HG03139 (cell line): Measurements from ENCODE around the gene PRDM12.

Source experiments
- ATAC-seq: cut with Tn5 transposase; IDR thresholded peaks from one replicate; pipeline ENCODE4 v1.9.1; 2021; ENCODE audit not compliant: unreplicated experiment

Gene PRDM12

DNA sequence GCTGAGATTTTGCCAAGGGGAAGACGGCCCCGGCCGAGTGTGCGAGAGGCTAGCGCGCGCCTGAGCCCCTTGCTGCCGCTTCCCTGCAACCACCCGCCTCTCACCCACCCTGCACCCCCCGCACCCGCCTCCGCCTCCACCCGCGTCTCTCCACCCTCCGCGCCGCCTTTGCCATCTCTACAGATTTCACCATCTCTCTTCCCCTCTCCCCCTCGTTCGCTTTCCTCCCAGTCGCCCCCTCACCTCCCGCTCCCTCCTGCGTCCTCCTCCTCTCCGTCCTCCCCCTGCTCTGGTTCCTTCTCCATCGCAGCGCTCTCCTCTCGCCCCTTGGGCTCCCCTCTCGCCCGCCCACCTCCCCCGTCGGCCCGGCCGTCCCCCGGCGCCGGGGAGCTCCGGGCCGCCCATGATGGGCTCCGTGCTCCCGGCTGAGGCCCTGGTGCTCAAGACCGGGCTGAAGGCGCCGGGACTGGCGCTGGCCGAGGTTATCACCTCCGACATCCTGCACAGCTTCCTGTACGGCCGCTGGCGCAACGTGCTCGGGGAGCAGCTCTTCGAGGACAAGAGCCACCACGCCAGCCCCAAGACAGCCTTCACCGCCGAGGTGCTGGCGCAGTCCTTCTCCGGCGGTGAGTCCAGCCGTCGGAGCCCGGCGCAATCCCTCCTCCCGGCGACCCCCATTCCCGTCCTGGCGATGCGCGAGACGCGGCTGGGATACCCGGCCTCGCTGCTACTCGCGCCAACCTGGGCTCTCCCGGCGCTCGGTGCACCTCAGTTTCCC is at the start of gene PRDM12:
TSS of gene PRDM12 (plus strand) at position 344 of the 778 bp plus-strand sequence. CDS start at position 404, 60 bp downstream.
- ATAC-seq: no peak

DNA sequence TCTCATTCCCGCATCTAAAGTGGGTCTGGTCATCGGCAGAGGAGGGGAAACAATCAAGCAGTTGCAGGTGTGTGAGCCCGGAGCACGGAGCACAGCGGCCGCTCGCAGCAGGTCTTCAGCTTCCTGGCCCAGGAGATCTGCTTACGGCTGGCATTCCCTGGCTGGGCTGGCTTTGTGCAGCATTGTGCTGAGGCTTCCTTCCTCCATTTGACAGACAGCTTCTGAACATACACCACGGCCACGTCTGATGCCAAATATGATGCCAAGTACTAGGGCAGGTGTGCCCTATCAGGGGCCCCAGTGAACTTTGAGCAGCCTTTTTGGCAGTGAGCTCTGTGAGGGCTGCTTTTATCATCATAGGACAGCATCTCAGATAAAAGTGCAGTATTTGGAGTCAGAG is 47.9 kb upstream of the PRDM12 start:
- ATAC-seq: no peak

DNA sequence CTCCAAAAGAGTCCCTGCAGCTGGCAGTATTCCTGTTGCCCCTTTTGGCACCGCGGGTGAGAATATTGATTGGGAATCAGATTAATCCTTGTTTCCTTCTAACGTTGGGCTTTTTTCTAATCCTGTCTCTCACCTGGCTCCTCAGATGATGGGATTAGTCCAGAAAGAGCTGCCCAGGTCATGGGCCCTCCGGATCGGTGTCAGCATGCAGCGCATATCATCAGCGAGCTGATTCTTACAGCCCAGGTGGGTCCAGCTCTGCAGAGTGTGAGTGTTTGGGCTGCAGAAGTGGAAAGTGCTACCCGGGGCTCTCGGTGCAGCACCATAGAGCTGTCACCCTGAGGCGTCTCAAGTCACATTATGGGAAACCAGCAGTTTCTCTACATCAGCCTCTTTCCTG is 40.9 kb upstream of the PRDM12 start:
- no peak for ATAC-seq

DNA sequence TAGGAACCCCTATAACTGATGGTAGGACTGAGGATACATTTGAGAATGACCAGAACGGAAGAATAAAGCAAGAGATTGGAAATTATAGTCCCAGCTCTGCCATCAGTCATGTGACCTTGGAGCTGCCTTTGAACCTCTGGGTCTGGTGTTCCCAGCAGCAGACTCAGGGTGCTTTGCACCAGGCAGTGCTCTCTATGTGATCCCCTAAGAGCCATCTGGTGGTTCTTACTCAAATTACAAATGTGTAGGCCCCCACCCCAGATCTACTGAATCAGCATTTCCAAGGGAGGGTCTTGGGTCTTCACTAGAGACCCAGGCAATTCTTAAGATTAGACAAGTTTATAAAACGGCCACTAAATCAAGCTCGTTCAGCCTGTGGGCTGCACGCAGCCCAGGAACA is 40.2 kb upstream of the PRDM12 start:
- no peak for ATAC-seq

DNA sequence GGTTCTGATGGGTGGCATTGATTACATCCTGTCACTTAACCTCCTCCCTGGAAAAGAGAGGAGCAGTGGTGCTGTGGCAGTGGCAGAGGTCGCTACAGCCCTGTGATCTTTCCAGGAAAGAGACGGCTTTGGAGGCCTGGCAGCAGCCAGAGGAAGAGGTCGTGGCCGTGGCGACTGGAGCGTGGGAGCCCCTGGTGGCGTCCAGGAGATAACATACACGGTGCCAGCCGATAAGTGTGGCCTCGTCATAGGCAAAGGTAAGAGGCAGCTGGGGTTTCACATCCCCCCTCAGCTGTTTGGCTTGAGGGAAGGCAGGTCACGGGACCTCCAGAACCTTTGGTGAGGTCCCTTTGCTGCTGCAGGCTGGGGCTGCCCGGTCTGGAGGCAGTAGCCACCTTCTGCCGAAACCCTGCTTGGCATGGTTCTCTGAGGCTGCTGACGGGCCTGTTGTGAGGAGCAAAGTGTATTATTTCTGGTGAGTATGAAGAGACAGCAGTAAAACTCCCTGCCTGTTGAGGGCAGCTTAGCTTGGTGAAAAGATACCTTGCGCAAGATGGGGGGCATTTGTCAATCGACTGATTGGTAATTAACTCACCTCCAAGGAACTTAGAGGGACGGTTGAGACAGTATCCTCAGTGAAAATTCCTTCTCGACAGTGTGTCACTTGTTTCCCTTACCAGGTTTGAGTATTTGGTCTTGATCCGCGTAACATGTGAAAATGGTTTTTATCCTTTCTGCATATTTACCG is 38.0 kb upstream of the PRDM12 start:
- no peak for ATAC-seq

DNA sequence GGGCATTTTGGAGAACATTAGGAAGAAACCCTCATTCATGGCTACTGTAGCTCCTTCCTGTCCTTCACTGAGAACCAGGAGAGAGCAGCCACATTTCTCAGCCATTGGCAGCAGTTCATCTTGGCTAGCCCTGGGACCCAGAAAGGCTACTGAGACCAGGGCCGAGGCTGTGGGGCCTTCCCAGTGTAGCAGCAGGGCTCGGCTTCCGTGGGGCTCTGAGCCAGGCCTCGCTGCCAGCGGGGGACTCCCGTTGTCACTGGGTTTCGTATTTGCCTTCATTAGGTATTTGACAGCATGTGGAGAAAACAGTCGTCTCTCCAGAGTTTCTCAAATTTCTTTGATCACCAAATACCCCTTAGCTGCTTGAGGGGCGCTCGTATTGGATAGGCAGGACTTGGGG is 37.3 kb upstream of the PRDM12 start:
- ATAC-seq: no peak

DNA sequence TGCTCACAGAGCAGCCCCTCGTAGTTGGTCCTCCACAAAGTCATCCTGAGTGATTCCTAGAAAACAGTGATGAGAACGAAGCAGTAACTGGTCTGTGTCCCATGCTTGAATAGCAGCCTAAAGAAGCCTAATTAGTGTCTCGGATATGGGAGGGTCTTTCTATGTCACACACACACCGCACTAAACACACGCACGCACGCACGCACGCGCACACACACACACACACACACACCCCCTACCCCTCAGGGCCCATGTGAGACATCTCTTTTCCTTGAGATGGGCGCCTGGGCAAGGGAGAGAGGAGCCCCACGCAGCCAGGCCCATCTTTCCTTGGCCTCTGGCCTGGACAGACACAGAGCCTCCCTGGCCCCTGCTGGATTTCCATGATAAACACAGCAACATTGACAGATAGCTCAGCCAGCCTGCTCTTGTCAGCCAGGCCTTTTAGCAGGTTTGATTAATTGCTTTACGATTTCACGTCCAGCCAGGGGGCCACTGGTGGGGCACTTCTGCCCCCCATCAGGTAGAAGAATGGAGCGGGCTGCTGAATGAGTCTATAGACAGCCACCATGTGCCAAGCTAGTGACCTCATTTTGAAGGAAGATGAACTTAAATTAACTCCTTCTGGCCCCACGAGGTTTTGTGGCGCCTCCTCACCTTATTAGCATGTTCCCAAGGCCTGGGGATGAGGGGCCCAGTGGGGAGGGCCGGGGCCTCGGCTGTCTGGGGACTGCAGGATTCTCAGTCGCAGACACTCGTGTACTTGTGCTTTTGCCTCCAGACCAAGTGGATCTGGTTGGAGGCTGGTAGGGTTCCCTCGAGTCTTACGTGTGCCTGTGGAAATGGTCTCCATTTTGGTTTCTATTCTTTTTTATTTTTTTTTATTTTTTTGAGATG is 36.2 kb upstream of the PRDM12 start:
- ATAC-seq: no peak

DNA sequence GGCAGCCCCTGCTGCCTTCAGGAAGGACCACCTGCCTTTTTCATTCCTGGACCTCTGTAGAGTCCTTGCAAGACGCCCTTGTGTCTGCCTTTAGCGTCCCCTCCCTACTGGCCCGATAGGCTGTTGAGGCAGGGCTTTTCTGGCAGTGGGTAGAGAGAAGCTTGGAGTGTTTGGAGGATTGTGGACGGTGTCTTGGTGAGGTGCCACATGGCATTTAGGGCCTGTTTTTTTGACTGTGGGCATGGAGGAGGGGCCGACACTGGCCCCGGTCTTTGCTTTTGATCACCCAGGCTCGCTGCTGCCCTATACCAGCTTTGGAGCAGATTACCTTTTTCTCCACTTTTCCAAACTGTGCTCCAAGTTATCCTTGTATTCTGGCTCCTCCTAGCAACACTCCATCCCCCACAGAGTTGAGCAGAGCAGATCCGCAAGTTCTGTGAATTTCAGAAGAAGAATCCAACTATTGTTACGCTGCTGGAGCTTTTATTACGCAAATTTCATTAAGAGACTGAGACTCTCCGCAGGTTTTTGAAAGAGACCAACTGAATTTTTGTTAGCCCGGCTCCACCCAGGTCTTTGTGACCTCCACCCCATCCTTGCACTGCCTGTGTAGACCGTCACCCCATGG is 34.8 kb upstream of the PRDM12 start:
- ATAC-seq: no peak

DNA sequence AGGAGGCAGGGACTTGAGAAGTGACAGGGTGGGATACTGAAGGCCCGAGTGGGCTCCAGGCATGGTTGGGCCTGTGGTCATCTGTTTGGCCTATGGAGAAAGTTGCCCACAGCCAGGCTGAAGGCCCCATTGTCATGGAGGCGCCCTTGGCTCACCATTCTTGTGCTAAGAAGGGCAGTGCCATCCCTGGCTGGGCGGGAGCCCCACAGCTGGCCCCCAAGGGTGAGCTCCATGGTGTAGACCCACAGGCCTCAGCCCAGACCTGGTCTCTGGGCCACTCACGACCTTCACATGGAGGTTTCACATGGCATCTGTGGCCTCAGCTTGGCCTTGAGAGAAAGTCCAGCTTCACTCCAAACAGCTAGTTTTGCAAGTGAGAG is 34.3 kb upstream of the PRDM12 start:
- ATAC-seq: no peak

DNA sequence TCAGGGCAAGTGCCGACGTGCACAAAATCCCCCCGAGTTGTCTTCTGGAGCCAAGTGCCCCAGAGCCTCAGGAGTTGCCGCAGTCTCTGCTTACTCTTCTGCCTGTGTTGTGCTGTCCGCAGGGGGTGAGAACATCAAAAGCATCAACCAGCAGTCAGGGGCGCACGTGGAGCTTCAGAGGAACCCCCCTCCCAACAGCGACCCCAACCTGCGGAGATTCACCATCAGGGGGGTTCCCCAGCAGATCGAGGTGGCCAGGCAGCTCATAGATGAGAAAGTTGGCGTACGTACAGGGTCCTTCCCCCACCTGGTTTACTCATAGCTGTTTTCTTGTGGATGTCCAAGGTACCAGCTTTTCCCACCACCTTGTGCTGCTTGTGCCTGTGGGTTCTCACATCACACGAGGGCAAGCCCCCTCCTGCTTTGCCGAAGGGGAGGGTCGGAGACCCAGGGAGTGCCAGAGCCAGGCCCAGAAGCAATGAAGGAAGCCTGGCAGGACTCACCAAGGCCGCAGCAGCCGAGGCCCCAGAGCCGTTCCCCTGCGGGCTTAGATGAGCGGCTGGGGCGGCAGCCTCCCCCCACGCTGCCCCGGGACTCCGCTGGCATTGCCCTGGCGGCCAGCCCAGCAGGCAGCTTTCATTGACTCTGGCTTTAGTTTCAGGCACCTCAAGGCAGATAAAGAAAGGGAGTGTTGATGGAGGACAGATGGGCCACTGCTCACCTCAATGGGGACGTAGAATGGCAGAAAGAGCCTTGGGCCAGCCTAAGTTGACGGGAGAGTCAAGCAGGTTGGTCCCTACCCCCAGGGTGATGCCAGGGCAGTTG is 33.7 kb upstream of the PRDM12 start:
- ATAC-seq: no peak

DNA sequence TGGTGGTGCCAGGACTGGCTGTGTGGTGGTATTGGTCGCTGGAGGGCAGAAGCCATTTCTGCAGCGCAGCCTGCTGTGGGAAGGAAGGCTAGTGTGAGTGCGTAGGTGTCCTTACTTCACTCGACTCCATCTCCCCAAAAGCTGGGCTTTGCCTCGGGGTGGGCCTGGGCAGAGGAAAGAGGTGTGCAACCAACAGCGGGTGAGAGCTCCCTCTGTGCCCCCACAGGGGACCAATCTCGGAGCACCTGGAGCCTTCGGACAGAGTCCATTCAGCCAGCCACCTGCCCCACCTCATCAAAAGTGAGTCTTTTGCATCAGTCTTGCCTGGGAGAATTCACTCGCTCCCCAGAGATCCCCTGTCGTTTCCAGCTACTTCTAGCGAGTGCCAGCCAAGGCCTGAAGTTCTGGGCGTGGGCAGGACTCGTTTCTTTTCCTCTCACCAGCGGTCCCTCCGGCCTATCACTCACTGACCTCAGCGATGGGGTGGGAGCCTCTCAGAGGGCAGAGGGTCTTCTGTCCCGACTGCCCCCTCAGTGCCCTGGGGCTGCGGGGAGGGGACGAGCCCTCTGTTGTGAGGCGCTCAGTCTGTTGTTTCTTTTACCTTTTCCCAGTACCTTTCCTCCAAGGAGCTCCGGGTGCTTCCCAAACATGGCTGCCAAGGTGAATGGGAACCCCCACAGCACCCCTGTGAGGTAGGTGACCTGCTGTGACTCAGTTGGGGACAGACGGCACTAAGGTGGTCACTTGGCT is 32.9 kb upstream of the PRDM12 start:
- ATAC-seq: no peak

DNA sequence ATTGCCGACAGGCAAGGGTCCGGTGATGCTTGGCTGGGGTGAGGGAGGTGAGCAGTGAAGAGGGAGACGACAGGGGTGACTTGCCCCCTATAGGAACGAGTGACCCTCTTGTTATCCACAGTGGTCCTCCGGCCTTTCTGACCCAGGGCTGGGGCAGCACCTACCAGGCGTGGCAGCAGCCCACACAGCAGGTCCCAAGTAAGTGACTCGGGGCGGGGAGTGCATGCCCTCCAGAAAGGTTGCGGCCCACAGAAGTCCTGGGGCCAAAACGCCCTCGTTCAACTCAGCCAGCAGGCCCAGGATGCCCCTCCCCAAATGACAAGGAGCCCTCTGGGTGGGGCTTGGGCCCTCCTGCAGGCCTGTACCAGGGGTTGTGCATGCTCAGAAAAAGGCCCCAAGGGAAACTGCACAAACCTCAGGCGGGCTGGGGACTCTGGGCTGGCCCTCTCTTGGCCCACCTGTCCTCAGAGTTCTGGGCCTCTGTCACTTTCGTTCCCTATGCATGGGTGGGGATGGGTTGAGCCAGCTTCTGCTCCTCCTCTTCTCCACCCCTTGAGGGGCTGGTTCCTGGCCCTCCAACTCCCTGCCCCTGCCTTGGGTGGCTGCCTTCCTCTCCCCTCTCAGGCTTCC is 32.2 kb upstream of the PRDM12 start:
- ATAC-seq: no peak

DNA sequence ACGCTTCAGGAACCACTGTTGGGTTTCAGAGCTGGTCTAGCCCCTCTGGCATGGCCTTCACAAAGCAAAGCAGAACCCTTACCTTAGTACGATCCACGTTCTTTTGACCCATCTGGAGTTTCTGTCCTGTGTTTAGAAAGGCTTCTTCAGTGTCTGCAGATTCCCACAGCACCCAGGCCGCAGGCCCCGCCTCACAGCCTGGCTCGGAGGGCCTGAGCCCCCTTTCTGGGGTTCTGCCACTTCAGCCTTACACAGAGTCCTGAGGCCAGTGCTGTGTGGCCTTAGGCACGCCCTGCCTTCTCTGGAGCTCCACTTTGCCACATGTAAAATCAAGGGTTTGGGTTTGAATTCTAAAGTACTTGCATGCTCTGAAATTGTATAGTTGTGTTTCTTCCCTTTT is 31.6 kb upstream of the PRDM12 start:
- no peak for ATAC-seq

DNA sequence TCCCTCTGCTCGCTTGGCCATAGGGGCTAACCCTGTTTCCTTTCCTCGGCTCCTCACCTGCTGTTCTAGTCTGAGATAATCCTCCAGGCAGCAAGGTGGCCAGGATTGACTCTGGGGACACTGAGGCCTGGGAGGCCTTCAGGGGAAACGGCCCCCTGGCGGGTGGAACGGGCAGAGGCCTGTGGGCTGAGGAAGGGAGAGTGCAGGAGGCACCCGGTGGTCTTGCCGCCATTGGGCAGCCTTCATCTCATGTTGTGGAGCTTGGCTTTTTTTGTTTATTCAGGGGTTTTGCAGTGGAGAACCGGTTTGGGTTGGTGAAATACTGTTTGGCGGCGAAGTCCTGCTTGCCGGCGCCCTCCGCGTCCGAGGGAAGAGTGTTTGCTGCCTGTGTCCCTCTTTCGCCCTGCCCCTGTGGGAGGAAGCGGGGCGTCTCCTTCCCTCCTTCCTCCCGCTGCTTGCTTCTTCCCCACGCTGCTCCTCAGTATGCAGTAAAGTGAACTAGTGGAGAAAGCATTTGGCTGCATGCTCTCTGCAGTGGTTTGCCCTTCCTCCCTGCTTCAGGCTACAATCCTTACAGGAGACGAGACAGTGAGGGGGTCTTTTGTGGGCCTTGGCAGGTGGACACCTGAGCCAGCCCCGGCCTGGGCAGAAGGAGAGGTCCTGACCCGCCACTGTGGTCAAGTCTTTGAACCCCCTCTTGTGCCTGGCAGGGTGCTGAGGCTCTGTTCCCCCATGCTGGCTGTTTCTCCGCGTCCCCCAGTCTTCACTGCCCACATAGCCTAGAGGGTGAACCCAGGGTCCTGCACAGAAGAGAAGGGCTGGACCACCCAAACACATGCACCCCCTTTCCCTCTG is 30.8 kb upstream of the PRDM12 start:
- no peak for ATAC-seq

DNA sequence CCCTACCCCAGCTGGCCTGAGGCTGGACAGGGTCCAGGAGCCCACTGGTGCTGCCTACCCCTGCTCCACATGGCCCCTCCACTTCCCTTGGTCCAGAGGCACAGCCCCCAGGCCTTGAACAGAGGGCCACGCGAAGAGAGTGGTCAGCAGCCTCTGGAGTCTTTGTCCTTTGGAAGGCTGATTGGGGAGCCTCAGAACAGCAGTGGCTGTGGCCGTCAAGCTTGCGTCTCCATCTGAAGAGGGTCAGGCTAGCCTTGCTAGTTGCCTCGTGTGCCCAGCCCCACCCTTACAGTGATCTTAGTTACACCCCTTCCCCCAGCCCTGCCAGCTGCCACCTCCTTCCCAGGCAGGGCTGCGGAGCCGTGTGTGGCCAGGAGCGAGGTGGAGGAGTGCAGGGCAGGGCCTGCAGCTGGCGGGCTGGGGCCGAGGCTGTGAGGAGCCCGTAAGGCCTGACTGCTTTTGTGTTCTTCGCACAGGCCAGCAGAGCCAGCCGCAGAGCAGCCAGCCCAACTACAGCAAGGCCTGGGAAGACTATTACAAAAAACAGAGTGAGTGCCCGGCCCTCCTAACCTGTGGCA is 30.1 kb upstream of the PRDM12 start:
- no peak for ATAC-seq

DNA sequence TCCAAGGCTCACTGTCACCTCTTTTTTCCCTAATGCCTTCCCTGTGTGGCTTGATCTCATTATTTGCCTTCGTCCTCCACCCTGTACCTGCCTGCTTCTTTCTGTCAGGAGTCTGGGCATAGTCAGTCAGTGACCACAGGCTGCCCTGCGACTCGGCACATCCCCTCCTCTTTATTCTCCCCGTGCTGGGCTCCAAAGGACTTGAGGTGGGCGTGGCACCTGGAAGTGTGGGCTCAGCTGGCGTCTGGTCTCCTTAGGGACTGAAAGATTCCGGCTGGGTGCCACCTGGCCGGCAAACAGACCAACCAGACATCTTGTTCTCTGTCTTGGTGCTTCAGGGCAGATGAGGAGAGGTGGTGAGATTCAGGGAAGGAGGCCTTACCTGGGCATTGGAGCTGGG is 29.6 kb upstream of the PRDM12 start:
- no peak for ATAC-seq

DNA sequence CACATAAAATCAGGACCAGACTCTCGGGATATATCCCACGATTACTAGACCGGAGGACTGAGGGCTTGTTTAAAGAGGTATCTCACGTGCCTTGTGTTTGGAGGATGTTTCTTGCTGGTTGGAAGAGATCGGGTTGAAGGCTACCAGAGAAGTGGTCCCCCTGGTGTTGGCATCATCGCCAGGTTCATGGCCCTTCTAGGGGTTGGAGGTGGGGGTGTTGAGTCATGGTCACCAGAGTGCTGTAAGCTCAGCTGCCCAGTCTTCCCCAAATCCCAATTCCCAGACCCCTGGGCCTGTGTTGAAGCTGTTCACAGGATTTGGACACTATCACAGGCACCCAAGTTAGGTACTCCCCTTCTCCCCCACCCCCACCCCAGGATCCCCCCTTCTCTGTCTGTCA is 29.1 kb upstream of the PRDM12 start:
- ATAC-seq: no peak
